Epithelial cell of prostate (primary cell): ENCODE measurements around the gene KCNH1.

Experiments
- DNase-seq: peaks from one replicate; pipeline ENCODE4 v3.0.0-alpha.2; 2011; ENCODE audit warnings: low read depth, low spot score
- H3K27ac ChIP-seq: fragments of 450-650 bp; 2 replicates; pipeline ENCODE4 v1.5.1; 2017; ENCODE audit warnings: mild to moderate bottlenecking

KCNH1 gene

DNA sequence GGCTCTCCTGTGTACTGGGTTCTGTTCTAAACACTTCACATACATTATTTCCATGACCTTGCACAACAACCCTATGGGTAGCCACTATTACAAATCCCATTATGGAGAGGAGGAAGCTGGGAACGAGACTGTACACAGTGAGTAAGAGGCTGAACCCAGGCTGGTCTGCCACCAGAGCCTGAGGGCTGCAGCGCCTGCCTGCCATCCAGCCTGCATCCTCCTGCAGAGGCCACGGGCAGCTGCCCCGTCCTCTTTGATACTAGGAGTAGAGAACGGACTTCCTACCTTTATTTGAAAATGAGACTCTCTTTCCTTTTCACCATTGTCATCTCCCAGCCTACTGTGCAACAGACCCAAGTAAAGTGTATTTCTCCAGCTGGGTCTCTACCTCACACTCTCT, 435.3 kb downstream of the KCNH1 start:
- no peak for DNase-seq
- no peak overlapping the region for H3K27ac ChIP-seq

DNA sequence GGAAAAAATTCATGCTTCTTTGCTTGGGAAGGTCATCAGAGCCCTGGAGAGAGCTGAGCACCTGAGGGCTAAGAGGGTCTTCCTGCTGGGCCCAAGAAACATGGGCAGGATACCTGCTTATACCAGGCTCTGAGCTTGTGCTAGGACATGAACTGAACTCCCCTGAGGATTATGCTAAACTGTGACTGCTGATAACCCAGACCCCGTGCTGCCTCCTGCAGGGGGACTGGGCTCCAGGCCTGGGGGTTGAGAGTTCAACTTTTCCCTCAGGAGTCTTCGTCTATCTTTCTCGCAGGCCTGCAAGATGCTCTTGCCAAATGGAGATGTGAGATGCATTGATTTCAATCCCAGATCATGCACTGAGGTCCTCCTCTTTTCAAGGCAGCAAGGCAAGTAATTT, 436.8 kb downstream of the KCNH1 start:
- no peak overlapping the region for H3K27ac ChIP-seq
- no peak for DNase-seq

DNA sequence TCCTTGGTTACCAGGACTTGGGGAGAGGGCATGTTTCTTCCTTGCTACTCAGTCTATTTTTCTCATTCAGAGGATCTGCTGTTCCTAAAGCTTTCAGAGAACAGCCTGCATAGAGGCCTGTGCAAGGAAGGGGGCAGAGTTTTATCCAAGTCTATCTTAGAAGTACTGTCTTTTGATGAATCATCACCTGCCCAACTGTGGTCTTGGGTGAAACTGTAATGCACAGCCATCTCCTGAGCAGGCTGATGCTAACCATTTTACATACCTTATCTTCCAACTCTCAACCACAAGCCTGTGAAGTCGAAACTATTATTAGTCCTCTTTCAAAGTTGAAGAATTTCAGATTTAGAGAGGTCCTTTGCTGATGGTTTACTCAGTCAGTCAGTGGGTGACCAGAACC, 437.2 kb downstream of the KCNH1 start:
- no peak overlapping the region for H3K27ac ChIP-seq
- no peak for DNase-seq

DNA sequence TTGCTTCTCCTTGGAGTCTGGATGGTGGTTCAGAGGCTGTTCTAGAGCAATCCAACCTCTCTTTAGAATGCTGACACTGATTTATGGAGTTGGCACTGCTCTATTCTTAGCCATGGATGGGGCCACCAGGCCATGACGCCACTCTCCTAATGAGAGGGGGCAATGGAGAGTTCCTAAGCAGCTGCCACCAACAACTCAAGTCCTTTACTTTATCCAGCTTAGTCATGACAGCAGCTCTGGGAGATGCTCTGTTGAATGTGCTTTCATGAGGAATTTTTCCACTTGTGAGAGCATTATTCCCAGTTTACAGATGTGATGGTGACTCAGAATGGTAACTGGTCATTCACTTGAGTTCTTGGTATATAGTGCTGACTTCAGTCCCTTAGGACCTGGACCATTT, 438.9 kb downstream of the KCNH1 start:
- DNase-seq = no peak
- H3K27ac ChIP-seq = no peak overlapping the region

DNA sequence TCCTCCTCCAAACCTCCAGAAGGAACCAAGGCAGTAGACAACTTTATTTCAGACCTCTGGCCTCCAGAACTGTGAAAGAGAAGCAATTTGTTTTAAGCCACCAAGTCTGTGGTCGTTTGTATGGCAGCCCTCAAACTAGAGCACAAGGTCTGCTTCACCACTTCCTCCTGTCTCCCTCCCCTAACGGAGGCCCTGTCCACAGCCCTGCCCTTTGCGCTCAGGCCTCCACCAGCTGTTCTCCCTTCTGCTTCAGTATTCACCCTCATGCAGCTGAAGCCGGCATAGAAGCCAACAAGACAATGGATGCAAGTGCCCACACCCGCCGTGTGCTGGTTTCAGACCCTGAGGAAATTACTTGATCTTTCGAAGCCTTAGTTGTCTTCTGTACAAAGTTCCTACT, 441.2 kb downstream of the KCNH1 start:
- H3K27ac ChIP-seq = no peak overlapping the region
- no peak for DNase-seq

GRCh38 chr1:210691039-210691610, 442.8 kb downstream of the KCNH1 start:
- H3K27ac ChIP-seq = no peak overlapping the region
- no peak for DNase-seq

DNA sequence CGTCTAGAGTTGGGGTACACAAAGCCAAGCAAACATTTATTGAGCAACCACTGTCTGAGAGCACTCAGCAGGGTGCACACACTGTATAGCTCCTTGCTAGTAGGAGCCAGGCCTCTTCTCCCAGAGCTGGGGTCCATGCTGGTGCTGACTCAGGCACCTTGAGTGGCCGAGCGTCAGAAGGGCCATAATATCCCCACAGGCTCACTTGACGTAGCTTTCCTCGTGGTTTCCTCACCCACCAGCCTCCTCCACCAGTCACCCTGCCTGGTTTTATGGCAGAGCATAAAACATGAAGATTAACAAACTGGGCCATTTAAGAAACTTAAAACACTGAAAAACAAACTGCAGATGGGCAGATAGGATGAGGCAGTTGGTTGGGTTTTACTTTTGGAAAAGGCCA, 443.7 kb downstream of the KCNH1 start:
- no peak overlapping the region for H3K27ac ChIP-seq
- no peak for DNase-seq

DNA sequence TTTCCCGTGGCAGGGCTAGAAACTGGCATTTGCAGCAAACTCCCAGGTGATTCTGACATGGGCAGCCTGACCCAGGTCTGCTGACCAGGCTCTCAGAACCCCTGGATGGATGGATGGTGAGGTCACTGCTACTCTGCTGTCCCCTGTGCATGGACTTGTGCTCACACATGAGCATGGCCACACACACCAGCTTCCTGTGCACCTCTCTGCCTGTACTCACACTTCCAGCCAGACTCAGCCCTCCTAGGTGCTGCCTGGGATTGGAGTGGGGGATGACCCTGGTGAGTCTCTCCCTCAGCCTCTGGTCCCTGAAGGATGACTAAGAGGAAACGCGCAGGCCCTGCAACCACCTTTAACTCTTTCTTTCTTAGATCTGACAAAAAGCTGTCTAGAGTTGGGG, 444.1 kb downstream of the KCNH1 start:
- DNase-seq = no peak

GRCh38 chr1:210688512-210689234, 445.3 kb downstream of the KCNH1 start:
- H3K27ac ChIP-seq = no peak overlapping the region
- DNase-seq = no peak

More for the DNA sequence above, 444.1 kb downstream of the KCNH1 start:
- H3K27ac ChIP-seq = no peak overlapping the region

DNA sequence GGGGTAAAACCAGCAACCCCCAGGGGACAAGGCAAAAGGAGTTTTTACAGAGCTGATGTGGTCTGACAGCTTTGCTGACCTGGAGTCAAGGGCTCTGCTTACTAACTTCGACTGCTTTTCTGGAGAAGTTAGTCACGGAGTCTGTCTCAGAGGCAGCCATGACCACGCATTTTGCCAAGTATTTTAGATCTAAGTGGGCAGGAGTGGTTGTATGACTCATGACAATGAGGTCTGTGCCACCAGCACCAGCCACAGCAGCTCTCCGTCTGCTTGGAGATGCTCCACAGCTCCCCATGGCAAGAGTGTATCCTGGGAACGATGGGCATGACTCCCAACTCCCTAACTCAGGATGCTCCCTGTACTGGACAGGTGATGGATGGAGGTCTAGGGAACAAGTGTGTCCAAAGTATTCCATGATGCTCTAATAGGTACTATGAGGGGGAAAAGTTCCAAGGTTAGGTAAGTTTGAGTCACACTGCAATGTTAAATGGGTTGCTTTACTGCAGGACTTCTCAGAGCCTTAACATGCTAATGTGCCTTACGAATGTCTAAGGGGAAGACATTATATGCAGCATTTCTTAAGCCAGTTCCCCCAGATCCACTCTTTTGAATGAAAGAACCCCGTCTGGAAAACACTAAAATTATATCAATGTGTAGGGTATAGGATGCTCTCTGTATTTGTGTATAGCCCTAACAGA, 446.2 kb downstream of the KCNH1 start:
- H3K27ac ChIP-seq = no peak overlapping the region
- no peak for DNase-seq

- DNase-seq = no peak
- H3K27ac ChIP-seq = no peak overlapping the region
Measured at GRCh38 chr1:210686841-210687240, 447.1 kb downstream of the KCNH1 start.

- no peak for DNase-seq
- H3K27ac ChIP-seq = no peak overlapping the region
Measured at GRCh38 chr1:210685295-210685650, 448.7 kb downstream of the KCNH1 start.

DNA sequence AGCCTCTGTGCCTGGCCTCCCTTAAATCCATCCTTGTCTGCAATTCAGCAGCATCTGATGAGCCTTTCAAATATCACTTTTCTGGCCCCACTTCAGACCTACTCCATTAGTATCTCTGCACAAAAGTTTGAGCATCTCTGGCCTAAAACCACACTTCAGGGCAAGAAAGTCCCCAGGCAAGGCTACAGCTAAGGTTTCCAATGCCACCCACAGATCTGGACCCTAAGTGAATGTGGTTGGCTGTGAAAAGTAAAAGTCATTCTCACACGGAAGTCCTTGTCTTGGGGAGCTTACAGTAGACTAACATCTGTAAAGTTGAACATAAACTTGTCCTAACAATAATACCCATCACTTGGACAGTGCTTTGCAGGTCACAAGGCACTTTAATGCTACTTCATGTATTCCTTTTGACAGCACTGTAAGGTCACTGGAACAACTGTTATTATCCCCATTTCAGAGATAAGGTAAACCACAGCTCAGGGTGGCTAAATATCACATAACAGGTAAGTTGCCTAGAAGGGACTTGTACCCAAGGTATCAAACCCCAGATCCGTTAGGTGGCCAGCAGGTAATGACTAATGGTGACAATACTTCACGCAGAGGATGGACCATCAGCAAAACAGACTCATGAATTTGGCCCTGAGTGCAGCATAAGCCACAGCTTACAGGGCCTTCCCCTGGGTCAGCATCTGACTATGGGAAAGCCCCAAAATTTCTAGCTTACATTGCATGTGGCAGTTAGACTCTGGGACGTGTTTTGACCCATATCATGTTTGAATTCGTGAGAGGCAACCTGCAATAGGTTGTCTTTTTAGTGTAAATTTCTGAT, 449.3 kb downstream of the KCNH1 start:
- H3K27ac ChIP-seq = no peak overlapping the region
- DNase-seq = no peak

- no peak for DNase-seq
- H3K27ac ChIP-seq = no peak overlapping the region
Measured at GRCh38 chr1:210683403-210684047, 450.4 kb downstream of the KCNH1 start.

GRCh38 chr1:210681158-210681557, 452.8 kb downstream of the KCNH1 start:
- DNase-seq = no peak
- H3K27ac ChIP-seq = no peak overlapping the region

GRCh38 chr1:210678306-210678705, 455.6 kb downstream of the KCNH1 start:
- DNase-seq = no peak
- no peak overlapping the region for H3K27ac ChIP-seq

- DNase-seq = no peak
- H3K27ac ChIP-seq = no peak overlapping the region
Measured at GRCh38 chr1:210677533-210677932, 456.4 kb downstream of the KCNH1 start.

DNA sequence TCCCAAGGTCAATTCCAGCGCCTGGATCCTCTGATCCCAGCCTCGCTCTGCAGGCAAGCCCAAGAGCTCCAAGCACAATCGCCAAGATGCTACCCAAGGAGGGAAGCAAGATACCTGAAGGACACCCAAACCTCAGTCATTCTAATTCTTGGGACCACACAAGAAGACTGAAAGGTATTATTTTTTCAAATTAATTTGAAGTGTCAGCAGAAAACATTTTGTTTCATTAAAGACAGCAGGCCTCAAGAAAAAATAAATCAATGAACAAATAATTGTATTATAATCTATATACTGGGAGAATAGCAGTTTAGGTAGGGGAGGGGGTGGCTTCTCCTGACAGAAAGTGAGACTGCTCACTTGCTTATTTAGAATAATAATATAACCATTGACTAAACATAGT, 457.4 kb downstream of the KCNH1 start:
- no peak for DNase-seq
- no peak overlapping the region for H3K27ac ChIP-seq

- no peak for DNase-seq
- no peak overlapping the region for H3K27ac ChIP-seq
Measured at GRCh38 chr1:210674151-210674550, 459.8 kb downstream of the KCNH1 start.

GRCh38 chr1:210669951-210670350, 464.0 kb downstream of the KCNH1 start:
- H3K27ac ChIP-seq = no peak overlapping the region
- DNase-seq = no peak
